PC-9 (cell line): Measurements from ENCODE around the gene KIFC3.

Source experiments
- EZH2 ChIP-seq: fragments of 200-600 bp; sonication (generic); IDR thresholded peaks from 2 replicates; pipeline ENCODE4 v1.8.0; 2017; ENCODE audit warnings: antibody characterized with exemption, low read depth
- TF ChIP-seq, protein P1 (sequence below): fragments of 200-600 bp; sonication (generic); conservative IDR thresholded peaks from 2 replicates; pipeline ENCODE4 v1.6.1; 2017; ENCODE audit warnings: mixed run types, antibody characterized with exemption, mild to moderate bottlenecking, moderate library complexity

DNA sequence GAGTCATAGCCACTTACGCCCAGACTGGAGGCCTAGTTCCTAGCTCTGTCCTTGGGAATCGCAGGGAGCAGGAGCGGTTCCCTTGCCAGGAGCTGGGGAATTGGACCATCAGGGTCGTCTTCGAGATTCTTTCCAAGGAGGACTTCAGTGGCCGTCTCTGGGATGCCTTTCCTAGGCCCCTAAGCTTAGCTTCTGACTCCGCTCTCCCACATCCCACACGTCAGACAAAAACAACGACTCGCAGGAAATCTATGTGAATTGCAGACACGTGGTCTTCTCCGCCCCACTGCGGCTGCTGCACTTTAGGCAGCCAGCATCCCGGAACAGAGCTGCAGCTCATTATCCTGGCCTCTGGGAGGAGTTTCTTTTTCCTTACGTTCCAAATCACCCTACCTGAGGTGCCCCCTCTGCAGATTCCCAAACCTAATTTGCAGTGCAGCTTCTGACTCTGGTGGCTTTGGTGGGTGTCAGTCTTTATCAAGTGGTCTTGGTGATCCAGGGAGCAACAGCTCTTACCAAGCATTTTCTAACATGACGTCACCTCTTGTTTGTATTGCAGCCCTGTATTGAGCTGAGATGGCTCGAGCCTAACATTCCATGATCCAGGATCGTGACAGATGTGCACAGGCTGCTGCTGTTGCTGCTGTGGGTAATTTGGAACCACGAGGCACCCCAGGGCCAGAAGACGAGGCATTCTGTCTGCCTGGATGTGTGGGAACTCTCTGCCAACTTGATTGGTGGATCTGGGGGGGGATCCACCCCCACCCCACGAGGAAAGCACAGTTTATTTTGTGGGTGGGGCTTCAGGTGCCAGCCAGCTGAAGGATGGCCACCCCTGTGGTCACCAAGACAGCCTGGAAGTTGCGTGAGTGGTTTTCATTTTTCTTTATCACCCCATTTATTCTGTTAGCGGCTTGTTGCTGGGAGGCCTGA lies 65.6 kb downstream of the KIFC3 start:
- TF ChIP-seq, protein P1, sequence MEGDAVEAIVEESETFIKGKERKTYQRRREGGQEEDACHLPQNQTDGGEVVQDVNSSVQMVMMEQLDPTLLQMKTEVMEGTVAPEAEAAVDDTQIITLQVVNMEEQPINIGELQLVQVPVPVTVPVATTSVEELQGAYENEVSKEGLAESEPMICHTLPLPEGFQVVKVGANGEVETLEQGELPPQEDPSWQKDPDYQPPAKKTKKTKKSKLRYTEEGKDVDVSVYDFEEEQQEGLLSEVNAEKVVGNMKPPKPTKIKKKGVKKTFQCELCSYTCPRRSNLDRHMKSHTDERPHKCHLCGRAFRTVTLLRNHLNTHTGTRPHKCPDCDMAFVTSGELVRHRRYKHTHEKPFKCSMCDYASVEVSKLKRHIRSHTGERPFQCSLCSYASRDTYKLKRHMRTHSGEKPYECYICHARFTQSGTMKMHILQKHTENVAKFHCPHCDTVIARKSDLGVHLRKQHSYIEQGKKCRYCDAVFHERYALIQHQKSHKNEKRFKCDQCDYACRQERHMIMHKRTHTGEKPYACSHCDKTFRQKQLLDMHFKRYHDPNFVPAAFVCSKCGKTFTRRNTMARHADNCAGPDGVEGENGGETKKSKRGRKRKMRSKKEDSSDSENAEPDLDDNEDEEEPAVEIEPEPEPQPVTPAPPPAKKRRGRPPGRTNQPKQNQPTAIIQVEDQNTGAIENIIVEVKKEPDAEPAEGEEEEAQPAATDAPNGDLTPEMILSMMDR = no peak; the same call in 1 of the 2 replicates
- no peak for TF ChIP-seq EZH2
